Epithelial cell of proximal tubule (primary cell): Measurements from ENCODE around the gene CTLA4. TPM values are rescaled to one million over a fixed set of nuclear protein-coding genes. Genes with fewer than 3 reads are reported as not detected.
A peak's percentile ranks its signal among the peaks of the same experiment; 100 is the strongest.

Source experiments
- DNase-seq: peaks from one replicate; pipeline ENCODE4 v3.0.0-alpha.2; 2011; ENCODE audit warnings: low read depth
- H3K4me3 ChIP-seq: 2 replicates; pipeline ENCODE4 v1.5.1; 2011; ENCODE audit warnings: low read depth, mild to moderate bottlenecking, low read length
- CTCF ChIP-seq: conservative IDR thresholded peaks from 2 replicates; pipeline ENCODE4 v1.5.1; 2012; ENCODE audit warnings: low read depth, mild to moderate bottlenecking, low read length
- total RNA-seq: library from RNA; depleted of rRNA; stranded (reverse); fragments of >200 nt; gene quantifications from 2 replicates; pipeline ENCODE4 v1.2.3, GENCODE V29; 2015

CTLA4 gene
- total RNA-seq, 1 donor from 2014 or later: not detected

GRCh38 chr2:203887677-203888076 is 20.1 kb downstream of the CTLA4 start:
- H3K4me3 ChIP-seq: no peak overlapping the region
- no peak for TF ChIP-seq CTCF
- no peak for DNase-seq

GRCh38 chr2:203889542-203889941 is 22.0 kb downstream of the CTLA4 start:
- no peak for DNase-seq
- no peak overlapping the region for H3K4me3 ChIP-seq
- no peak for TF ChIP-seq CTCF

GRCh38 chr2:203889944-203890343 is 22.4 kb downstream of the CTLA4 start:
- TF ChIP-seq CTCF: no peak
- no peak for DNase-seq
- H3K4me3 ChIP-seq: no peak overlapping the region

- H3K4me3 ChIP-seq: no peak overlapping the region
- no peak for TF ChIP-seq CTCF
- no peak for DNase-seq
Measured at GRCh38 chr2:203890733-203891132, 23.2 kb downstream of the CTLA4 start.

- DNase-seq: peak; percentile 9
- no peak for TF ChIP-seq CTCF
Measured at GRCh38 chr2:203891474-203891873, 23.9 kb downstream of the CTLA4 start.

GRCh38 chr2:203892207-203892606 is 24.6 kb downstream of the CTLA4 start:
- DNase-seq: no peak
- no peak for TF ChIP-seq CTCF
- H3K4me3 ChIP-seq: no peak overlapping the region

More at GRCh38 chr2:203891474-203891873, 23.9 kb downstream of the CTLA4 start:
- no peak overlapping the region for H3K4me3 ChIP-seq

- no peak overlapping the region for H3K4me3 ChIP-seq
- no peak for DNase-seq
- TF ChIP-seq CTCF: no peak
Measured at GRCh38 chr2:203893401-203893800, 25.8 kb downstream of the CTLA4 start.
